Stomach (tissue), 9 donors: ENCODE data around the gene MYDGF. TPM values are rescaled to one million over a fixed set of nuclear protein-coding genes. Genes with fewer than 3 reads are reported as not detected.

Experiments used
- DNase-seq, 2 donors: peaks; one replicate each; pipeline versions ENCODE4 v3.0.0 to v3.0.0-alpha.2; 2013 to 2019
- H3K27ac ChIP-seq, 5 donors: fragments of 200-600 bp in 4 of 5; sonication (generic) in 4 of 5; one replicate each; pipeline ENCODE4 v1.5.1; 2013 to 2019; ENCODE audit warnings: mild to moderate bottlenecking in 1 of 5, moderate library complexity in 1 of 5
- H3K27me3 ChIP-seq, 3 donors: fragments of 200-600 bp; sonication (generic); one replicate each; pipeline ENCODE4 v1.5.1; 2017 to 2019; ENCODE audit warnings: mixed run types in 1 of 3
- H3K36me3 ChIP-seq, 4 donors: fragments of 200-600 bp; sonication (generic); 1 replicate in 3 of 4; 2 replicates in 1 of 4; pipeline ENCODE4 v1.5.1; 2016 to 2019
- H3K4me1 ChIP-seq, 4 donors: fragments of 200-600 bp; sonication (generic); one replicate each; pipeline ENCODE4 v1.5.1; 2016 to 2019
- H3K4me3 ChIP-seq, 4 donors: fragments of 200-600 bp; sonication (generic) in 3 of 4; one replicate each; pipeline ENCODE4 v1.5.1; 2016 to 2019; ENCODE audit warnings: mild to moderate bottlenecking in 1 of 4
- H3K9me3 ChIP-seq, 4 donors: fragments of 200-600 bp; sonication (generic); one replicate each; pipeline ENCODE4 v1.5.1; 2016 to 2019
- EP300 ChIP-seq: sonication (generic); formaldehyde crosslinking; IDR thresholded peaks from one replicate; pipeline ENCODE4 v1.6.1; 2017; ENCODE audit warnings: antibody characterized with exemption
- POLR2A ChIP-seq, 4 donors: fragments of 450-650 bp; IDR thresholded peaks; one replicate each; pipeline ENCODE4 v1.6.1; 2016; ENCODE audit warnings: antibody characterized with exemption in 4 of 4, control low read depth in 2 of 4, mild to moderate bottlenecking in 1 of 4, moderate library complexity in 1 of 4
- POLR2AphosphoS5 ChIP-seq, 3 donors: sonication (generic); formaldehyde crosslinking; IDR thresholded peaks; one replicate each; pipeline ENCODE4 v1.6.1; 2016; ENCODE audit warnings: antibody characterized with exemption in 3 of 3
- WGBS, 5 donors: extraction: QIAGEN DNeasy Blood & Tissue Kit in 3 of 5; methylation state at CpG; one replicate each; pipeline versions ENCODE4 v1.1.5 to v1.1.7; 2013 to 2018; 5-methylcytosine and 5-hydroxymethylcytosine counted together
- intact Hi-C: fragments of 100-400 bp; cut with DNase I; formaldehyde crosslinking; loops from one replicate; pipeline ENCODE4 v1.15.1; 2023; ENCODE audit warnings: low total_unique reads
- polyA plus RNA-seq, 3 donors: library from polyadenylated mRNA; stranded (reverse); fragments of 200-250 nt; gene quantifications; one replicate each; pipeline ENCODE4 v1.2.3, GENCODE V29; 2013
- total RNA-seq, 5 donors: library from RNA; depleted of rRNA; stranded (reverse); fragments of >200 nt; gene quantifications; one replicate each; pipeline versions ENCODE4 v1.1.0 to v1.2.3, GENCODE V29; 2014 to 2016
- TF ChIP-seq, protein P1 (sequence below), 7 experiments: fragments of 450-650 bp in 4 of 7; fragments of 200-600 bp in 3 of 7; sonication (generic) in 3 of 7; IDR thresholded peaks; one replicate each; pipeline ENCODE4 v1.5.1; 2016 to 2019; ENCODE audit warnings: antibody characterized with exemption in 7 of 7, control low read depth in 2 of 7, mild to moderate bottlenecking in 1 of 7
- donor health status: healthy with polysubstance abuse.
- donor health status: Bipolar disorder and iron deficiency.
- donor health status: healthy.

Gene MYDGF
- total and polyA plus RNA-seq, 8 donors: 41.4 to 86.6 (median 72.3) TPM

DNA sequence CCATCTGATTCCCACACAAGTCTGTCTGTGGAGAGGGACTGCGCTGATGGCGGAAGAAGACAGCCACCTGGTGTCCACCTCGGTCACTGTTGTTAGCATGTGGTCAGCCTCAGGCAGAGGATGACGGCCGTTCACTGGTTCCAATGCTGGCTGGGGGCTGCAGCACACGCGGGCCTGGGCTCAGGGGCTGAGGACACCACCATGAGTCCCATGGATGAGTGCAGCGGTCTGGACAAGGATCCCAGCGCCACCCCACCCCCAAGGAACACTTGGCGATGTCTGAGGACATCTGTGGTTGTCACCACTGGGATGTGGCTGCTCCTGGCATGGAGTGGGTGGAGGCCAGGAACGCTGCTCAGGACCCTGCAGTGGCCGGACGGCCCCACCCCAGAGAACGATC lies 42.6 kb upstream of the MYDGF start:
- peaks cover 29 to 90% (median 80%) of the 10 kb centered on the region in 4 donors for H3K36me3 ChIP-seq
- 81 to 89% (median 83%) methylated on average over 6 to 14 of the region's 14 CpGs for WGBS, 5 donors
- no peak for TF ChIP-seq POLR2A (IDR thresholded peaks at IDR 0.05)
- TF ChIP-seq, protein P1, sequence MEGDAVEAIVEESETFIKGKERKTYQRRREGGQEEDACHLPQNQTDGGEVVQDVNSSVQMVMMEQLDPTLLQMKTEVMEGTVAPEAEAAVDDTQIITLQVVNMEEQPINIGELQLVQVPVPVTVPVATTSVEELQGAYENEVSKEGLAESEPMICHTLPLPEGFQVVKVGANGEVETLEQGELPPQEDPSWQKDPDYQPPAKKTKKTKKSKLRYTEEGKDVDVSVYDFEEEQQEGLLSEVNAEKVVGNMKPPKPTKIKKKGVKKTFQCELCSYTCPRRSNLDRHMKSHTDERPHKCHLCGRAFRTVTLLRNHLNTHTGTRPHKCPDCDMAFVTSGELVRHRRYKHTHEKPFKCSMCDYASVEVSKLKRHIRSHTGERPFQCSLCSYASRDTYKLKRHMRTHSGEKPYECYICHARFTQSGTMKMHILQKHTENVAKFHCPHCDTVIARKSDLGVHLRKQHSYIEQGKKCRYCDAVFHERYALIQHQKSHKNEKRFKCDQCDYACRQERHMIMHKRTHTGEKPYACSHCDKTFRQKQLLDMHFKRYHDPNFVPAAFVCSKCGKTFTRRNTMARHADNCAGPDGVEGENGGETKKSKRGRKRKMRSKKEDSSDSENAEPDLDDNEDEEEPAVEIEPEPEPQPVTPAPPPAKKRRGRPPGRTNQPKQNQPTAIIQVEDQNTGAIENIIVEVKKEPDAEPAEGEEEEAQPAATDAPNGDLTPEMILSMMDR (IDR thresholded peaks at IDR 0.05): no peak
- no peak for TF ChIP-seq EP300
- no peak for TF ChIP-seq POLR2AphosphoS5 (IDR thresholded peaks at IDR 0.05)
- H3K4me3 ChIP-seq: peak overlapping the region in 1 of 4 donors; percentile 15
- H3K27ac ChIP-seq: peak overlapping the region; percentile 85 to 89 (median 86)
- no peaks in the 10 kb centered on the region for H3K27me3 ChIP-seq
- H3K4me1 ChIP-seq: peaks cover 58 to 88% (median 74%) of the 10 kb centered on the region in 4 donors
- DNase-seq: no peak
- H3K9me3 ChIP-seq: no peaks in the 10 kb centered on the region
- intact Hi-C loops: no loop called here

DNA sequence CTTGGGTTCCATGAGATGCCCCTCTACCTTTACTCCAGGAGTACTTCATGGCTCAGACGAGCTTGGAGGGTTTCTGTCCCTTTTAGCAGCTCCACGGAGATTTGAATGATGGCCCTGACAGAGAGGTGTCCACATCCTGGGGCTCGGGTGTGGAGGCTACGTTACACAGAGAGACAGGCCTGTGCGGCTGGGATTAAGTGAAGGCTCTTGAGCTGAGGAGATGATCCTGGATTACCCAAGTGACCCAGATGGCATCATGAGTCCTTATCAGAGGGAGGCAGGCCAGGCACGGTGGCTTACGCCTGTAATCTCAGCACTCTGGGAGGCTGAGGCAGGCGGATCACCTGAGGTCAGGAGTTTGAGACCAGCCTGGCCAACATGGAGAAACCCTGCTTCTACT lies 41.1 kb upstream of the MYDGF start:
- Histone ChIP-seq H3K4me1 (peaks cover 67 to 87% (median 73%) of the 10 kb centered on the region in 4 donors), H3K9me3 (no peaks in the 10 kb centered on the region), H3K27ac (peak overlapping the region in 3 of 5 donors; percentile 60 to 85 (median 78)), H3K36me3 (peaks cover 26 to 83% (median 69%) of the 10 kb centered on the region in 4 donors), H3K4me3 (no peak overlapping the region), H3K27me3 (no peaks in the 10 kb centered on the region)
- 84 to 95% (median 86%) methylated on average over 5 to 8 of the region's 8 CpGs for WGBS, 5 donors
- TF ChIP-seq POLR2AphosphoS5 (IDR thresholded peaks at IDR 0.05) (no peak), EP300 (no peak), POLR2A (IDR thresholded peaks at IDR 0.05) (no peak)
- TF ChIP-seq, protein P1 (IDR thresholded peaks at IDR 0.05): no peak
- intact Hi-C loops: no loop called here
- no peak for DNase-seq

DNA sequence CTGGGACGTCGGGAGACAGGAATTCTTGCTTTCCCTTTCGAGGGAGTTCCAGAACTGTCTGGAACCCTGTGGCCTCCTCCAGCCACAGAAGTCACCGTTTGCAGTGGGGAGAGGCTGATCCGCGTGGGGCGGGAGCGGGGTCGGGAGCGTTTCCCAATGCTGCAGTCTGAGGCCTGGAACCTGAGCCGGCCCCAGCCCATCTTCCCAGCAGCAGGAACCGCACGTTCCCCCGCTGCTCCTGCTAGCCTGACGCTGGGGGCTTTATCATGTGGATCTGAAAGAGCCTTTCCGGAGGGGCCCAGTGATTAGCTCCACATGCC lies 40.1 kb upstream of the MYDGF start:
- Histone ChIP-seq H3K36me3 (peaks cover 26 to 82% (median 67%) of the 10 kb centered on the region in 4 donors), H3K4me3 (no peak overlapping the region), H3K9me3 (no peaks in the 10 kb centered on the region), H3K4me1 (peaks cover 65 to 87% (median 75%) of the 10 kb centered on the region in 4 donors), H3K27me3 (no peaks in the 10 kb centered on the region), H3K27ac (peak overlapping the region; percentile 57 to 85 (median 73))
- DNase-seq: no peak
- no peak for TF ChIP-seq POLR2A (IDR thresholded peaks at IDR 0.05)
- TF ChIP-seq POLR2AphosphoS5 (IDR thresholded peaks at IDR 0.05): no peak
- TF ChIP-seq EP300: no peak
- TF ChIP-seq, protein P1 (IDR thresholded peaks at IDR 0.05): no peak
- intact Hi-C loops: no loop called here
- 81 to 93% (median 90%) methylated on average over 10 to 16 of the region's 16 CpGs for WGBS, 5 donors

DNA sequence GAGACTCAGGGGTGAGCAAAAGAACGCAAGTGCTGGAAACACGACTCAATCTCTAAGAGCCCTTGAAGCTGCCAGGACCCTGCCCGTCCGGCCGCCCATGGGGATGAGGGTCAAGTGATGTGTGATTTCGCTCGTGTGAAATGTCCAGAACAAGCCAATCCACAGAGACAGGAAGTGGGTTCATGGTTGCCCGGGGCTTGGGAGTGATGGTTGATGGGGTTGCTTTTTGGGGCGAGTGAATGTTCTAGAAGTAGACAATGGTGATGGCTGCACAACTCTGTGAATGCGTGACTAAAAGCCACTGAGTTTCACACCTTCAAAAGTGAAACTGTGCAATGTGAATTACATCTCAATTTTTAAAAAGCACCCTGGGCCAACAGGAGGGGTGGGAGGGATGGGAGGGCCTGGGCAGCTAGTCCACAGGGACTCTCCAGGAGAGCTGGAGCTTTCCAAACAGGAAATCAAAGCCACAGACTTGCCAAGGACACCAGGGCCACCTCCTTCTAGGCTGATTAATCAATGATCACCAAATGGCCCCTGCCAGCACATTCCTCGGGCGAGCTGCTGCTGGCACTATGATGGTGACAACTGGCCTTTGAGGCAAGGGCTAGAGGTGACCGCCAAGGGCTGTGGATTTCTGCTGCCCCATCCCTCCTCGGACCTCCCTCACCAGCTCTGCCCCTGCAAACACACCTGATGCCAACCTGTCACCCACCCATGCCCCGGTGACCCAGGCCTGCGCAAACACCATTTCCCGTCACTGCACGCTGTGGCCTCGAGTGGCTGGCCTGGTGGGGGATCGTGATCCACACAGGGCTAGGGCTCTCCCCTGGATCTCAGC lies 39.5 kb upstream of the MYDGF start:
- H3K36me3 ChIP-seq: peaks cover 26 to 84% (median 71%) of the 10 kb centered on the region in 4 donors
- peak in 1 of 2 donors; percentile 81 for DNase-seq
- H3K27me3 ChIP-seq: no peaks in the 10 kb centered on the region
- intact Hi-C loops: no loop called here
- H3K4me3 ChIP-seq: no peak overlapping the region
- H3K4me1 ChIP-seq: peaks cover 64 to 86% (median 72%) of the 10 kb centered on the region in 4 donors
- no peaks in the 10 kb centered on the region for H3K9me3 ChIP-seq
- H3K27ac ChIP-seq: peak overlapping the region; percentile 57 to 85 (median 73)
- TF ChIP-seq EP300 (no peak), POLR2AphosphoS5 (IDR thresholded peaks at IDR 0.05) (peak in 1 of 3 donors; percentile 20), POLR2A (IDR thresholded peaks at IDR 0.05) (no peak)
- TF ChIP-seq, protein P1 (IDR thresholded peaks at IDR 0.05): no peak
- WGBS, 5 donors: 69 to 82% (median 75%) methylated on average over 17 to 20 of the region's 20 CpGs
